Left lung (tissue), 10 donors: ENCODE results near the gene TECTB. TPM values are rescaled to one million over a fixed set of nuclear protein-coding genes. Genes with fewer than 3 reads are reported as not detected.

ENCODE experiments used
- ATAC-seq: fragments of 200-7000 bp; cut with Tn5 transposase; one replicate; pipeline ENCODE4 v1.9.1; 2020; ENCODE audit warnings: moderate library complexity
- DNase-seq, 4 donors: peaks; one replicate each; pipeline ENCODE4 v3.0.0-alpha.2; 2013 to 2020
- H3K27ac ChIP-seq, 2 donors: fragments of 200-600 bp; sonication (generic) in 1 of 2; one replicate each; pipeline versions ENCODE4 v1.5.0 to v1.8.0; 2020 to 2021
- H3K27me3 ChIP-seq, 2 donors: fragments of 200-600 bp; sonication (generic) in 1 of 2; one replicate each; pipeline versions ENCODE4 v1.5.0 to v1.8.0; 2020 to 2021
- H3K36me3 ChIP-seq, 2 donors: fragments of 200-600 bp; sonication (generic) in 1 of 2; one replicate each; pipeline versions ENCODE4 v1.5.0 to v1.8.0; 2020 to 2021
- H3K4me1 ChIP-seq, 2 donors: fragments of 200-600 bp; one replicate each; pipeline ENCODE4 v1.8.0; 2021
- H3K4me3 ChIP-seq, 2 donors: fragments of 200-600 bp; sonication (generic) in 1 of 2; one replicate each; pipeline versions ENCODE4 v1.5.0 to v1.8.0; 2020 to 2021; ENCODE audit warnings: mild to moderate bottlenecking in 1 of 2
- H3K9me3 ChIP-seq, 2 donors: fragments of 200-600 bp; sonication (generic) in 1 of 2; one replicate each; pipeline versions ENCODE4 v1.5.0 to v1.8.0; 2020 to 2021
- CTCF ChIP-seq, 2 donors: fragments of 200-600 bp; sonication (generic) in 1 of 2; IDR thresholded peaks; one replicate each; pipeline versions ENCODE4 v1.5.0 to v1.8.0; 2021; ENCODE audit warnings: antibody characterized with exemption in 2 of 2
- intact Hi-C, 2 donors: fragments of 100-400 bp; cut with DNase I; formaldehyde crosslinking; loops; one replicate each; pipeline versions ENCODE4 v1.11.2 to v1.14.2; 2022
- polyA plus RNA-seq, 6 donors: library from polyadenylated mRNA; unstranded; fragments of 120-200 nt; gene quantifications; one replicate each; pipeline ENCODE4 v1.2.1, GENCODE V29; 2013; ENCODE audit not compliant: insufficient read length in 6 of 6
- total RNA-seq, 2 donors: library from RNA; stranded (reverse); fragmentation: NEBNext Ultra II Directional; extraction: Animal tissue kit (Norgen Biotek cat#: 25700); gene quantifications; one replicate each; pipeline ENCODE4 v1.2.1, GENCODE V29; 2021
- donor health status: DM: no; HTN: yes; CAD: no.
- donor health status: DM: no; HTN: no; CAD: no.

The TECTB gene
- total and polyA plus RNA-seq, 8 donors = not detected

- ATAC-seq (peak; percentile 76), DNase-seq (no peak)
- no peaks in the 10 kb centered on the region for H3K4me1 ChIP-seq
- no peaks in the 10 kb centered on the region for H3K36me3 ChIP-seq
- intact Hi-C loops = no loop called here
- H3K27ac ChIP-seq = no peak overlapping the region
- no peak overlapping the region for H3K4me3 ChIP-seq
- H3K27me3 ChIP-seq = no peaks in the 10 kb centered on the region
- H3K9me3 ChIP-seq = no peaks in the 10 kb centered on the region
- TF ChIP-seq CTCF (IDR thresholded peaks at IDR 0.05) = no peak
Measured at GRCh38 chr10:112336556-112337201, 53.5 kb downstream of the TECTB start.

- H3K9me3 ChIP-seq = no peaks in the 10 kb centered on the region
- no peaks in the 10 kb centered on the region for H3K36me3 ChIP-seq
- H3K4me1 ChIP-seq = no peaks in the 10 kb centered on the region
- H3K4me3 ChIP-seq = no peak overlapping the region
- DNase-seq (no peak), ATAC-seq (no peak)
- no peak for TF ChIP-seq CTCF (IDR thresholded peaks at IDR 0.05)
- H3K27ac ChIP-seq = no peak overlapping the region
- no peaks in the 10 kb centered on the region for H3K27me3 ChIP-seq
- intact Hi-C loops = no loop called here
Measured at GRCh38 chr10:112338957-112339356, 55.8 kb downstream of the TECTB start.

GRCh38 chr10:112340601-112341000 is 57.4 kb downstream of the TECTB start:
- no peaks in the 10 kb centered on the region for H3K36me3 ChIP-seq
- no peak for ATAC-seq
- DNase-seq = no peak
- H3K27ac ChIP-seq = no peak overlapping the region
- no peak overlapping the region for H3K4me3 ChIP-seq
- H3K9me3 ChIP-seq = no peaks in the 10 kb centered on the region
- intact Hi-C loops = no loop called here
- H3K4me1 ChIP-seq = no peaks in the 10 kb centered on the region
- H3K27me3 ChIP-seq = no peaks in the 10 kb centered on the region
- TF ChIP-seq CTCF (IDR thresholded peaks at IDR 0.05) = no peak

GRCh38 chr10:112343056-112343806 is 60.0 kb downstream of the TECTB start:
- Histone ChIP-seq H3K9me3 (no peaks in the 10 kb centered on the region), H3K27me3 (no peaks in the 10 kb centered on the region), H3K4me1 (no peaks in the 10 kb centered on the region), H3K27ac (no peak overlapping the region), H3K36me3 (no peaks in the 10 kb centered on the region), H3K4me3 (no peak overlapping the region)
- TF ChIP-seq CTCF (IDR thresholded peaks at IDR 0.05) = no peak
- intact Hi-C loops = no loop called here
- no peak for DNase-seq
- ATAC-seq = no peak

- no peak for DNase-seq
- ATAC-seq = peak; percentile 45
- Histone ChIP-seq H3K27me3 (no peaks in the 10 kb centered on the region), H3K9me3 (no peaks in the 10 kb centered on the region), H3K27ac (no peak overlapping the region), H3K36me3 (no peaks in the 10 kb centered on the region), H3K4me3 (no peak overlapping the region), H3K4me1 (no peaks in the 10 kb centered on the region)
- no peak for TF ChIP-seq CTCF (IDR thresholded peaks at IDR 0.05)
- intact Hi-C loops = no loop called here
Measured at GRCh38 chr10:112344261-112344660, 61.1 kb downstream of the TECTB start.
